OCI-LY3 (cell line): ENCODE measurements around the gene MBNL1.
A peak's percentile ranks its signal among the peaks of the same experiment; 100 is the strongest.

Source experiments
- H2AFZ ChIP-seq: fragments of 200-600, 300-600 bp; shearing (Covaris generic); 2 replicates; pipeline ENCODE4 v1.6.0; 2014; ENCODE audit warnings: antibody characterized with exemption, low read depth, low read length
- H3K27ac ChIP-seq: fragments of 200-600, 300-600 bp; sonication (generic); 2 replicates; pipeline ENCODE4 v1.5.1; 2014; ENCODE audit warnings: mild to moderate bottlenecking, low read length, moderate library complexity, mixed read lengths
- H3K27me3 ChIP-seq: fragments of 200-600, 300-600 bp; sonication (generic); 2 replicates; pipeline ENCODE4 v1.6.1; 2014; ENCODE audit warnings: low read depth, low read length, mixed read lengths
- H3K36me3 ChIP-seq: fragments of 200-600, 300-600 bp; sonication (generic); replicated peaks from 2 replicates; pipeline ENCODE3; 2014; ENCODE audit warnings: low read depth, low read length, mixed read lengths
- H3K4me1 ChIP-seq: fragments of 300-600, 200-600 bp; sonication (generic); 2 replicates; pipeline ENCODE4 v1.6.1; 2014; ENCODE audit warnings: low read length, mixed read lengths
- H3K4me2 ChIP-seq: fragments of 200-600, 300-600 bp; sonication (generic); 2 replicates; pipeline ENCODE4 v1.6.1; 2014; ENCODE audit warnings: low read length, mixed read lengths
- H3K4me3 ChIP-seq: fragments of 300-600, 200-600 bp; sonication (generic); 2 replicates; pipeline ENCODE4 v1.5.1; 2014; ENCODE audit warnings: antibody characterized with exemption, mild to moderate bottlenecking, low read length, moderate library complexity
- H3K79me2 ChIP-seq: fragments of 300-600, 200-600 bp; shearing (Covaris generic); 2 replicates; pipeline ENCODE4 v1.6.1; 2014; ENCODE audit warnings: mild to moderate bottlenecking, low read length, mixed read lengths
- H3K9ac ChIP-seq: fragments of 300-600, 200-600 bp; shearing (Covaris generic); 2 replicates; pipeline ENCODE4 v1.6.0; 2014; ENCODE audit warnings: mild to moderate bottlenecking, low read length, moderate library complexity
- H3K9me3 ChIP-seq: fragments of 200-600, 300-600 bp; shearing (Covaris generic); 2 replicates; pipeline ENCODE4 v1.6.1; 2014; ENCODE audit warnings: low read length, mixed read lengths; ENCODE audit not compliant: insufficient read depth
- H4K20me1 ChIP-seq: fragments of 200-600, 300-600 bp; sonication (generic); 2 replicates; pipeline ENCODE4 v1.6.1; 2016; ENCODE audit warnings: low read length, mixed read lengths; ENCODE audit not compliant: insufficient read depth
- CTCF ChIP-seq: fragments of 200-600, 300-600 bp; sonication (generic); IDR thresholded peaks from 2 replicates; pipeline ENCODE4 v1.5.1; 2014; ENCODE audit warnings: antibody characterized with exemption, low read length, low read depth
- EZH2phosphoT487 ChIP-seq: fragments of 200-600 bp; shearing (Covaris generic); IDR thresholded peaks from 2 replicates; pipeline ENCODE4 v1.6.1; 2018; ENCODE audit warnings: antibody characterized with exemption, mixed run types, low read depth

The MBNL1 gene

GRCh38 chr3:152319831-152320617, 51.3 kb downstream of the MBNL1 start:
- H3K4me2 ChIP-seq, result no peak overlapping the region
- no peaks in the 10 kb centered on the region for H3K9me3 ChIP-seq
- H3K36me3 ChIP-seq, result peaks cover 4% of the 10 kb centered on the region
- H3K4me3 ChIP-seq, result no peak overlapping the region
- peaks cover 81% of the 10 kb centered on the region for H4K20me1 ChIP-seq
- no peaks in the 10 kb centered on the region for H3K27me3 ChIP-seq
- peaks cover 91% of the 10 kb centered on the region for H3K79me2 ChIP-seq
- no peak overlapping the region for H3K9ac ChIP-seq
- TF ChIP-seq CTCF (no peak), EZH2phosphoT487 (no peak)
- no peak overlapping the region for H2AFZ ChIP-seq
- H3K4me1 ChIP-seq, result peaks cover 37% of the 10 kb centered on the region
- no peak overlapping the region for H3K27ac ChIP-seq

GRCh38 chr3:152321200-152321954, 52.6 kb downstream of the MBNL1 start:
- Histone ChIP-seq H3K36me3 (peaks cover 11% of the 10 kb centered on the region), H3K4me2 (no peak overlapping the region), H3K27me3 (no peaks in the 10 kb centered on the region), H3K27ac (no peak overlapping the region), H3K9me3 (no peaks in the 10 kb centered on the region), H4K20me1 (peaks cover 78% of the 10 kb centered on the region), H3K9ac (no peak overlapping the region), H3K4me1 (peaks cover 37% of the 10 kb centered on the region), H3K79me2 (peaks cover 91% of the 10 kb centered on the region), H3K4me3 (no peak overlapping the region), H2AFZ (no peak overlapping the region)
- TF ChIP-seq CTCF, result no peak
- TF ChIP-seq EZH2phosphoT487, result no peak

- TF ChIP-seq EZH2phosphoT487 (no peak), CTCF (no peak)
- peak overlapping the region; percentile 73; the same call in 1 of the 2 replicates for H3K4me2 ChIP-seq
- H3K36me3 ChIP-seq, result peaks cover 12% of the 10 kb centered on the region
- H3K4me1 ChIP-seq, result peaks cover 37% of the 10 kb centered on the region
- H3K4me3 ChIP-seq, result no peak overlapping the region
- peaks cover 77% of the 10 kb centered on the region for H4K20me1 ChIP-seq
- no peaks in the 10 kb centered on the region for H3K27me3 ChIP-seq
- no peak overlapping the region for H3K27ac ChIP-seq
- peaks cover 94% of the 10 kb centered on the region for H3K79me2 ChIP-seq
- no peaks in the 10 kb centered on the region for H3K9me3 ChIP-seq
- H3K9ac ChIP-seq, result no peak overlapping the region
- H2AFZ ChIP-seq, result no peak overlapping the region
These were observed 53.2 kb downstream of the MBNL1 start for GRCh38 chr3:152321955-152322377.

GRCh38 chr3:152322756-152323155, 54.0 kb downstream of the MBNL1 start:
- no peak for TF ChIP-seq CTCF
- no peak for TF ChIP-seq EZH2phosphoT487
- H3K36me3 ChIP-seq, result peaks cover 10% of the 10 kb centered on the region
- H3K4me3 ChIP-seq, result no peak overlapping the region
- H4K20me1 ChIP-seq, result peaks cover 76% of the 10 kb centered on the region
- H3K27ac ChIP-seq, result peak overlapping the region; percentile 33
- no peak overlapping the region for H3K9ac ChIP-seq
- H3K9me3 ChIP-seq, result no peaks in the 10 kb centered on the region
- peak overlapping the region; percentile 73 for H3K4me2 ChIP-seq
- H3K4me1 ChIP-seq, result peaks cover 37% of the 10 kb centered on the region
- H3K27me3 ChIP-seq, result no peaks in the 10 kb centered on the region
- H3K79me2 ChIP-seq, result peaks cover 95% of the 10 kb centered on the region
- H2AFZ ChIP-seq, result no peak overlapping the region
